Colonic mucosa (tissue), 4 donors: Measurements from ENCODE around the gene OR2A12. TPM values are rescaled to one million over a fixed set of nuclear protein-coding genes. Genes with fewer than 3 reads are reported as not detected.

Source experiments
- DNase-seq: peaks from one replicate; pipeline ENCODE4 v3.0.0-alpha.2; 2020
- H3K27ac ChIP-seq: fragments of 200-600 bp; one replicate; pipeline ENCODE4 v1.8.0; 2021
- H3K27me3 ChIP-seq: fragments of 200-600 bp; one replicate; pipeline ENCODE4 v1.8.0; 2021
- H3K36me3 ChIP-seq: fragments of 200-600 bp; one replicate; pipeline ENCODE4 v1.8.0; 2021
- H3K4me1 ChIP-seq: fragments of 200-600 bp; one replicate; pipeline ENCODE4 v1.8.0; 2021; ENCODE audit warnings: mild to moderate bottlenecking
- H3K4me3 ChIP-seq: fragments of 200-600 bp; one replicate; pipeline ENCODE4 v1.8.0; 2021
- H3K9ac ChIP-seq, 2 donors: one replicate each; pipeline ENCODE4 v1.7.0; 2013; ENCODE audit warnings: control low read depth in 2 of 2, low read depth in 2 of 2, low read length in 2 of 2
- H3K9me3 ChIP-seq: fragments of 200-600 bp; one replicate; pipeline ENCODE4 v1.8.0; 2021
- intact Hi-C: fragments of 100-400 bp; cut with DNase I; formaldehyde crosslinking; loops from one replicate; pipeline ENCODE4 v1.14.1; 2022
- total RNA-seq, 2 donors: library from RNA; stranded (reverse); fragmentation: NEBNext Ultra II Directional in 1 of 2; extraction: Animal tissue kit (Norgen Biotek cat#: 25700) in 1 of 2; gene quantifications; one replicate each; pipeline ENCODE4 v1.2.1, GENCODE V29; 2021
- TF ChIP-seq, protein P1 (sequence below): fragments of 200-600 bp; IDR thresholded peaks from one replicate; pipeline ENCODE4 v1.8.0; 2022; ENCODE audit warnings: antibody characterized with exemption, mild to moderate bottlenecking
- donor health status: healthy.
- donor health status: DM: no; HTN: no; CAD: no.
- donor health status: DM: no; HTN: no; CAD: no.

OR2A12 gene
- total RNA-seq, 2 donors from 2014 or later, result not detected

- Histone ChIP-seq H3K4me3 (no peak overlapping the region), H3K9me3 (no peaks in the 10 kb centered on the region), H3K4me1 (no peaks in the 10 kb centered on the region), H3K36me3 (no peaks in the 10 kb centered on the region), H3K27ac (no peak overlapping the region), H3K9ac (no peak overlapping the region), H3K27me3 (no peaks in the 10 kb centered on the region)
- intact Hi-C loops, result no loop called here
- DNase-seq, result no peak
- TF ChIP-seq, protein P1, sequence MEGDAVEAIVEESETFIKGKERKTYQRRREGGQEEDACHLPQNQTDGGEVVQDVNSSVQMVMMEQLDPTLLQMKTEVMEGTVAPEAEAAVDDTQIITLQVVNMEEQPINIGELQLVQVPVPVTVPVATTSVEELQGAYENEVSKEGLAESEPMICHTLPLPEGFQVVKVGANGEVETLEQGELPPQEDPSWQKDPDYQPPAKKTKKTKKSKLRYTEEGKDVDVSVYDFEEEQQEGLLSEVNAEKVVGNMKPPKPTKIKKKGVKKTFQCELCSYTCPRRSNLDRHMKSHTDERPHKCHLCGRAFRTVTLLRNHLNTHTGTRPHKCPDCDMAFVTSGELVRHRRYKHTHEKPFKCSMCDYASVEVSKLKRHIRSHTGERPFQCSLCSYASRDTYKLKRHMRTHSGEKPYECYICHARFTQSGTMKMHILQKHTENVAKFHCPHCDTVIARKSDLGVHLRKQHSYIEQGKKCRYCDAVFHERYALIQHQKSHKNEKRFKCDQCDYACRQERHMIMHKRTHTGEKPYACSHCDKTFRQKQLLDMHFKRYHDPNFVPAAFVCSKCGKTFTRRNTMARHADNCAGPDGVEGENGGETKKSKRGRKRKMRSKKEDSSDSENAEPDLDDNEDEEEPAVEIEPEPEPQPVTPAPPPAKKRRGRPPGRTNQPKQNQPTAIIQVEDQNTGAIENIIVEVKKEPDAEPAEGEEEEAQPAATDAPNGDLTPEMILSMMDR, result no peak
Observed at GRCh38 chr7:144148224-144148827, 62.2 kb downstream of the OR2A12 start.

Other genes starting within 250 kb of the OR2A12 start
- 10 to 100 TPM; 39.5 to 44.9 TPM for gene TCAF1, start 184.1 kb upstream of the OR2A12 start, total RNA-seq
- not detected for gene OR2F2, start 151.0 kb upstream of the OR2A12 start, total RNA-seq
- gene OR2F1, start 131.4 kb upstream of the OR2A12 start, total RNA-seq, result not detected
- gene OR6B1, start 86.0 kb upstream of the OR2A12 start, total RNA-seq, result not detected
- not detected for gene OR2A5, start 37.3 kb upstream of the OR2A12 start, total RNA-seq
- not detected for gene OR2A25, start 16.5 kb upstream of the OR2A12 start, total RNA-seq
- gene OR2A2, start 23.3 kb downstream of the OR2A12 start, total RNA-seq, result not detected
- gene OR2A14, start 36.9 kb downstream of the OR2A12 start, total RNA-seq, result not detected
- 10 to 100 TPM in 1 of 2 donors, 1 to 10 TPM in 1; 9.9 to 12.1 TPM for gene CTAGE4, start 97.2 kb downstream of the OR2A12 start, total RNA-seq
- gene ARHGEF35, start 109.6 kb downstream of the OR2A12 start, total RNA-seq, result 10 to 100 TPM; 14.0 to 57.0 TPM
- not detected for gene OR2A42, start 153.3 kb downstream of the OR2A12 start, total RNA-seq
- 10 to 100 TPM; 10.7 to 13.1 TPM for gene OR2A7, start 178.5 kb downstream of the OR2A12 start, total RNA-seq
- 1 to 10 TPM; 2.5 to 6.4 TPM for gene CTAGE8, start 183.0 kb downstream of the OR2A12 start, total RNA-seq
- not detected for gene OR2A1, start 226.1 kb downstream of the OR2A12 start, total RNA-seq